Measurements from ENCODE around the gene SLC16A5. TPM values are rescaled to one million over a fixed set of nuclear protein-coding genes. Genes with fewer than 3 reads are reported as not detected.

Gene SLC16A5
- total and polyA plus RNA-seq, 2 experiments from 2014 or later = 9.9 to 47.1 TPM

DNA sequence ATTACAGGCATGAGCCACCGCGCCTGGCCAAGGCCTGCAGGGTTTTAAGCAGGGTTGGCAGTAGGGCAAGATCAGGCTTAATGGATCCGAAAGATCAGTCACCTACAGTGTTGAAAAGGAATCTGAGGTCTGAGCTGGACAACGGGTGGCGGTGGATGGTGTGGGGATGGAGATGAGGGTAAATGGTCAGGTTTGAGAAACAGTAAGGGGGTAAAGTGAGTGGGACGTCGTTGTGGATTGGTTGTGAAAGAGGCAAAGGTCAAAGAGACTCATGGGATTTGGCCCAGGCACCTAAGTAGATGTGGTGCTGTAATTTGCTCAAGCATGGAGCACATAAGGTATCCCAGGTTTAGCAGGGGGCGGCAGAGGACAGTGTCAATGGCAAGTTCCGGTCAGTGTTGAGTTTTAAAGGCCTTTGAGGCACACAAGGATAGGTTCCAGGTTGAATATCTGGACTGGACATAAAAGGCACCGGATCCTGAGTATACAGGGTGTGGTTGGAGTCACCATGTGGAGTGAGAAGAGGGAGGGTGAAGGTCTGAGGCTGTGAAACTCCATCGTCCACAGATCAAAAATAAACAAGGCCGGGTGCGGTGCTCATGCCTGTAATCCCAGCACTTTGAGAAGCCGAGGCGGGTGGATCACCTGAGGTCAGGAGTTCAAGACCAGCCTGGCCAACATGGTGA is 1.1 kb upstream of the SLC16A5 start:
- no peak overlapping the region for H3K27ac ChIP-seq
- DNase-seq (ENCODE audit: low read depth in 1 of 2, low spot score in 1 of 2) = no peak
- H3K4me1 ChIP-seq (ENCODE audit: low read depth) = peaks cover 13% of the 10 kb centered on the region
- no peaks in the 10 kb centered on the region for H3K36me3 ChIP-seq
- no peaks in the 10 kb centered on the region for H3K9me3 ChIP-seq (ENCODE audit: low read depth)
- TF ChIP-seq CTCF (IDR thresholded peaks at IDR 0.05; ENCODE audit: low read depth, low read length) = no peak
- no peak overlapping the region for H3K4me3 ChIP-seq
- H3K27me3 ChIP-seq = no peaks in the 10 kb centered on the region

DNA sequence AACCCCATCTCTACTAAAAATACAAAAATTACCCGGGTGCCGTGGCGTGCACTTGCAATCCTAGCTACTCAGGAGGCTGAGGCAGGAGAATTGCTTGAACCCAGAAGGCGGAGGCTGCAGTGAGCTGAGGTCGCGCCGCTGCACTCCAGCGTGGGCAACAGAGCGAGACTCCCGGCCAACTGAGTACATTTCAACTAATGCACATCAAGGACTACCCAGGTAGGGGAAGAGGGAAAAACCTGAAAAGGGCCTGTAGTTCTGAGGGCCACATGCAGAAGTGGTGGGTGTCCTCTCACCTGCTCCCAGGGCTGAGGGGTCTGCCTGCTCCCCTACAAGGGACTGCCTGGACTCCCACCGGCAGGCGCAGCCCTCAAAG is 584 bp upstream of the SLC16A5 start:
- Histone ChIP-seq H3K36me3 (no peaks in the 10 kb centered on the region), H3K4me1 (ENCODE audit: low read depth) (peaks cover 13% of the 10 kb centered on the region), H3K4me3 (peak overlapping the region; percentile 31), H3K27ac (peak overlapping the region; percentile 58), H3K9me3 (ENCODE audit: low read depth) (no peaks in the 10 kb centered on the region), H3K27me3 (no peaks in the 10 kb centered on the region)
- DNase-seq (ENCODE audit: low read depth in 1 of 2, low spot score in 1 of 2) = no peak
- TF ChIP-seq CTCF (IDR thresholded peaks at IDR 0.05; ENCODE audit: low read depth, low read length) = no peak

- no peak for TF ChIP-seq CTCF (IDR thresholded peaks at IDR 0.05; ENCODE audit: low read depth, low read length)
- no peak for DNase-seq (ENCODE audit: low read depth in 1 of 2, low spot score in 1 of 2)
- H3K9me3 ChIP-seq (ENCODE audit: low read depth) = no peaks in the 10 kb centered on the region
- H3K4me3 ChIP-seq = peak overlapping the region; percentile 31
- H3K27me3 ChIP-seq = no peaks in the 10 kb centered on the region
- H3K4me1 ChIP-seq (ENCODE audit: low read depth) = peaks cover 13% of the 10 kb centered on the region
- no peaks in the 10 kb centered on the region for H3K36me3 ChIP-seq
- peak overlapping the region; percentile 58 for H3K27ac ChIP-seq
These were observed 987 bp downstream of the SLC16A5 start for GRCh38 chr17:75088465-75089417.

- no peaks in the 10 kb centered on the region for H3K9me3 ChIP-seq (ENCODE audit: low read depth)
- H3K4me3 ChIP-seq = no peak overlapping the region
- DNase-seq (ENCODE audit: low read depth in 1 of 2, low spot score in 1 of 2) = no peak
- peaks cover 13% of the 10 kb centered on the region for H3K4me1 ChIP-seq (ENCODE audit: low read depth)
- no peaks in the 10 kb centered on the region for H3K36me3 ChIP-seq
- TF ChIP-seq CTCF (IDR thresholded peaks at IDR 0.05; ENCODE audit: low read depth, low read length) = no peak
- peak overlapping the region; percentile 57 for H3K27ac ChIP-seq
- H3K27me3 ChIP-seq = no peaks in the 10 kb centered on the region
These were observed 3.4 kb downstream of the SLC16A5 start for GRCh38 chr17:75090871-75091854.

GRCh38 chr17:75091855-75092327 is 4.1 kb downstream of the SLC16A5 start:
- no peak for TF ChIP-seq CTCF (IDR thresholded peaks at IDR 0.05; ENCODE audit: low read depth, low read length)
- Histone ChIP-seq H3K9me3 (ENCODE audit: low read depth) (no peaks in the 10 kb centered on the region), H3K4me3 (no peak overlapping the region), H3K4me1 (ENCODE audit: low read depth) (peaks cover 13% of the 10 kb centered on the region), H3K27me3 (no peaks in the 10 kb centered on the region), H3K36me3 (no peaks in the 10 kb centered on the region), H3K27ac (peak overlapping the region; percentile 57)
- no peak for DNase-seq (ENCODE audit: low read depth in 1 of 2, low spot score in 1 of 2)

All from cardiac muscle cell (in vitro differentiated cells and primary cell).